Measurements from ENCODE around the gene TMEM245.

Gene TMEM245

DNA sequence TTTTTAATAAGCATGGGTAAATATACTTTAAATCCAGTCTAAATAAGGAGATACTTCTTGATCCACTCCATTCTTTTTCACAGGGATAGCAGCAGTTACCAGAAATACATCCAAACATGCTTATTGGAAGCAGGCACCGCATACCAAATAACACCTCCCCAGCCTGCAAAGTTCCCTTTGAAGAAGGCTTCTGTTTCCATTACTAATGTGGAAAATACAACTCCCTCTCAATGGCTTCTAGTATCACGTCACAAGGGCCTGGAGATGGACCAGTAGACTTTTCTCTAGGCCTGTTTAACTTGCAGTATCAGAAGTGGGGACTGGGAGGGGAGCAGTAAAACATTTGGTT, 20.8 kb downstream of the TMEM245 start:
- DNase-seq, result no peak

DNA sequence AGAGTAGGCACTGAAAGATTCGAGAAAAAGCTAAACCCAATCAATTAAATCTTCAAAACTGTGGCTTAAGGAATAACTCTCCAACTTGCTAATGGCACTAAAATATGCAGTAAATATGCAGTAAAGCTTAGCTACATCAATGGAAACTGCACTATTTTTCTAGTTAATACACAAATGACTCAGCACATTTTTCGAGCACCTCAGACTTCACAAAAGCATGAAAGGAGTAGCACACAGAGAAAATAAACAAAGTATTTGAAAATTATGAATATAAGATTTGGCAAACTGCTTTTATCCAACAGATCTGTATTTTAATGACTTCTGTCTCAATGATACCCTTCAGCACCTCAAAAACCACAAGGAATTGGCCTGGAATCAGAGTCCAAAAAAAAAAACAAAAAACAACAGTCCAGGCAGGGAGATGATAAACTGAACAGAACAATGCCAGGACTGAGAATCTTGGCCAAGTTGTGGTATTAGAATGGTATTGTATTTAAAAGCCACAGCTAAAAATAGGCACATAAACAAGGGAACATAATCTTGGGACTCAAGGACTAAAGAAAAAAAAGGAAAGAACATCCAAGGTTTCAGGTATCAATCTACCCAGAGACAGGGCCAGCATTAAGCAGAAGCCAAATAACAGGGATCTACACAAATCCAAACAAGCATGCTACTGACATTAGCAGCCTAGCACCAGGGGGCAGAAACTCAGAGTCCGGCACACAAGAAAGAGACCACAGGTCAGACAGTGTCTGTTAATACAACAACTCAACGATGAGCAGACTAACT, 21.4 kb downstream of the TMEM245 start:
- DNase-seq, result no peak

GRCh38 chr9:109097146-109097545, 22.6 kb downstream of the TMEM245 start:
- no peak for DNase-seq

- no peak for DNase-seq
Measured at GRCh38 chr9:109095321-109095720, 24.4 kb downstream of the TMEM245 start.

DNA sequence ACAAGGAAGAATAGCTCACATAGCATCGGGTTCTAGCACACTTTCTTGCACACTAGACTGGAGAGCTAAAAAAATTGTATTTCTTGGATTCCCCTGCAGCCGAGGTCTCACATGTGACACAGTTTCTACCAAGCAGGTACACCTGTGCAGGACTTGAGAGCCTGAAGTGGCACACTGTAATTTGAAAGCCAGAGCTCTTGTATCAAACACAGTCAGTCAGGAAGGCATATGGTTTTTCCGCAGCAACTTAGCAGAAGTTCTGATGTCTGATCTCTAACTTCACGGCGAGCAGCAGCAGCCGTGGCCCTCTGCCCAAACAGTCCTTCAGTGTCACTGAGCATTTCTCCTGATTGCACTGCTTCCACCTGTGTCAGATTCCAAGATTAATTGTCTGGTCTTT, 25.5 kb downstream of the TMEM245 start:
- DNase-seq, result no peak

DNA sequence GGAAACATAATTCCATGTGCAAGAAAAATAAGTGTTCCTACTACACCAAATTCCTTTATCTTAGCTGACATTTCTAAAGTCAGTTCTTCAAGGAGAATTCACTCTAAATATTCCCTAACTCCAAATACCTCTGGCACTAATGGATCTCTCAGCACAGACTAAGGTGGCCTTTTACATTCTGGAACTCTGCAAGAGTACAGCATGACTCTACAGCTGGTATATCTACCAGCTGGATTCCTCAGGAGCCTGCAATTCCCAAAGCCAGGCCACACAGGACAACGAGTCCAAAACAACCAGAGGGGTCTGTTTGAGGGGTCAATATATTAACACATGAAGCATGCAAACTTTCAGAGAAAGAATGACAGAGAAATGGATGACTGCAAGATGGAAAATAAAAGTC, 27.2 kb downstream of the TMEM245 start:
- DNase-seq, result no peak

GRCh38 chr9:109092051-109092580, 27.6 kb downstream of the TMEM245 start:
- DNase-seq, result no peak

GRCh38 chr9:109088221-109088620, 31.5 kb downstream of the TMEM245 start:
- DNase-seq, result no peak

GRCh38 chr9:109087795-109088194, 32.0 kb downstream of the TMEM245 start:
- DNase-seq, result no peak

GRCh38 chr9:109086221-109086620, 33.5 kb downstream of the TMEM245 start:
- DNase-seq, result no peak

DNA sequence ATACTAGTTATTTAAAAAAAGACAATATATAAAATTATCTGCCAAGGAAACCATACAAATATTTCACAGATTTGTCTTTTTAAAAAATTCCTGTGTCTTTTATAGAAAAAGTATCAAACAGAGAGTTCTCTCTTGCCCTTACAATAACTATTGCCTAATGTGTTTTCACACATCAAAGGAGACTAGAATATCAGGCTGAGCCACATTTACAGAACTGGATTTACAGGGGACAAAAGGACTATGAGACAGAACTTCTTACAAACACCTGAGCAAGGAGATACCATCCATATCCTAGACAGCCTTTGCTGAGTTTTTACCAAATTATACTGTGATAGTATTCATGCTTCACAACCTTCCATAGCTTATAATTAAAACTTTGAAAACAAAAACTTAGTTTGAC, 34.2 kb downstream of the TMEM245 start:
- DNase-seq, result no peak

GRCh38 chr9:109083813-109084405, 35.8 kb downstream of the TMEM245 start:
- no peak for DNase-seq

GRCh38 chr9:109083141-109083540, 36.6 kb downstream of the TMEM245 start:
- no peak for DNase-seq

DNA sequence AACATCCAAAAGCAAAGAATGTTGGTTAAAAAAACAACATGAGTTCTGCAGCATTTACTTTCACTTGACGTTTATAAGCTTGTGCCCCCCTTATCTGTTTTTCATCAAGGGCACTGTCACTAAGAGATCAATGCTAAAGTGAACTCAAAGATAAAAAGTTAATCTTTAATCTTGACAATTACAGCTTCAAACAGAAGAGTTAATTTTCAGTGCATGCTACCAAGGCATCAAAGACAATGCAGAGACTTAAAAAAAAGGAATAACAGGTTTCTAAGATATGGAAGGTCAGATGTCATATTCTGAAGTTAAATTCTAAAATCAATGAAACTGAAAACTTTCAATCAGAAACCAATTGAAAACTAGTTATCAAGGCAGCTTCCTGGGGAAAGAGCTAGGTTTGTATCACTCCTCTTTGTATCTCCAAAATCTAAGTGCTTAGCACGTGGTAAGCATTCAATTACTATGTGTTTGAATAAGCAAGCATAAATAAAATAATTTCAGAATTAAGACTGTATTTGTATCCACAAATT, 37.6 kb downstream of the TMEM245 start:
- no peak for DNase-seq

DNA sequence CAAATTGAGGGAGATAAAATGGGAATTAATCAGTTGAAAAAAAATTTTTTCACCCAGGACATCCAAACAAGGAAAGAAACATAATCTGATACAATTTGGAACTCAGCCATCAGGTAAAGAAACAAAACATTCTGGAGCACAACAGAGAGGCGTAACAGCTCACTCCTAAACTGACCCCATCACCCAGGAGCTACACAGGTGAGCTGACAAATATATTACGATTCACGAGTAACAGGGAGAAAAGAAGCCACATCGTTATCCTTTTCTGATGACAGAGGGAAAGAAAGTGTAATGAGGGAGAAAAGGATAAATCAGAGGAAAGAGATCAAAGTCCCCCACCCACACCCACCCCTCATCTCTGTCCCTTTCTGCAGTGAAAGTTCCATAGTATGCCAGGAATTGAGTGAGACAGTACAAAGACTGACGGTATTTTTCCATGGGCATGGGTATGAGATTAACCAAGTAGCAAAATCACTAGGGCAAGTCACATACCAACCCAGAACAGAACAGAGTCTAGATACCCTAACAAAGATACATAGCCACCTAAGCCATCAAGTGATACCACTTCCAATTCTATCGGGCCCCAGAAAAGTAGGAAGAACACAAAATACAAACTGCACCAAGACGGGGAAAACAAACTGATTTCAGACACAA, 45.4 kb downstream of the TMEM245 start:
- no peak for DNase-seq

GRCh38 chr9:109072821-109073435, 46.8 kb downstream of the TMEM245 start:
- DNase-seq, result no peak

- no peak for DNase-seq
Measured at GRCh38 chr9:109072133-109072692, 47.5 kb downstream of the TMEM245 start.

GRCh38 chr9:109068764-109069163, 51.0 kb downstream of the TMEM245 start:
- no peak for DNase-seq

DNA sequence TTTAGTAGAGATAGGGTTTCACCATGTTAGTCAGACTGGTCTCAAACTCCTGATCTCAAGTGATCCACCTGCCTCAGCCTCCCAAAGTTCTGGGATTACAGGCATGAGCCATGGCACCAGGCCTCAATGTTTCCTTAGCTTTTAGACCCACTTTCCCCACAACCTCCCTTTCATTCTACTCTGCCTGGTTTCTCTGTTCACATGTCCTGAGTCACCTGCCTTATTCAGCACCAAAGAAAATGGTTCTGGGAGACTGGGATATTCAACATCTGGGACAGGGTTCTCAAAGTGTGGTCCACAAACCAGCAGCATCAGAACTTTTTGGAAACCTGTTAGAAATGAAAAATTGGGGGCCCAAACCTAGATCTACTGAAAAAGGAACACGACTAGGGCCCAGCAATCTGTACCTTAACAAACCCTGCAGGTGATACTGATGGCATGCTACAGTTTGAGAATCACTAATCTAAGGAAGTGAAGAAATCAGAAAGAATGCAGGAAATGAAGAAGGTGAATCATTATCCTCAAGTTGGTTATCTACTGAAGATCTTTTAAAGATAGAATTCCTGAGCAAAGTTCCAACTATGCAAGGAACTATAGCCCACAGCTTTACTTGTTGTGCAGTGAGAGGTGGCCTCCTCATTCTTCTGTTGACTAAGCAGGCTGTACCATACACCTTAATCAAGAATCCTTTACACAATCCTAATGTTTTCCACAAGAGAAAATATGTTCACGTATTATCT, 54.6 kb downstream of the TMEM245 start:
- DNase-seq, result no peak

GRCh38 chr9:109063760-109064159, 56.0 kb downstream of the TMEM245 start:
- no peak for DNase-seq

- DNase-seq, result no peak
Measured at GRCh38 chr9:109062543-109062942, 57.2 kb downstream of the TMEM245 start.

DNA sequence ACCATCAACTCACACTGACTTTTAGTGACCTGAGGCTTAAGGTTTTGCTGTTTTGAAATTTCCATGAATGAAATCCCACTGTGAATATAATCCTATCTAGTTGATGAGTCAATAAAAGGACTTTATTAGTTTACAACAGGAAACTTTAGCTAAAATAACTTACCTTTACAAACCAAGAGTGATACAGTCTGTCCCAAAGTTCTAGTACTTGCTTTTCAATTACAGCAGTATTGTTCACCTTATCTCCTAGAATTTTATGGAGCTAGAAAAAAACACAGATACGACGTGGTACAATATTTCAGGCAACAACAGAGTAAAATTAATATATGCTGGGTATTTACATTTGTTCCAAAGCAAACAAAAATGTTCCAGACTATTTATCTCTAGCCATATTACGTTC, 59.6 kb downstream of the TMEM245 start:
- DNase-seq, result no peak
